ENCODE results near the gene ENAH.
A peak's percentile ranks its signal among the peaks of the same experiment; 100 is the strongest.
"Not testable (repeated sequence)": the region's sequence is repeated elsewhere in the genome, so short reads cannot be mapped to it uniquely, and the experiment has no call there.

Gene ENAH

GRCh38 chr1:225652729-225653462 lies at the start of gene ENAH:
TSS of gene ENAH (minus strand) at chr1:225653123. CDS start at chr1:225652690, 433 bp downstream.
- DNase-seq: peak; percentile 91

GRCh38 chr1:225700889-225701465 lies 48.1 kb upstream of the ENAH start:
- no peak for DNase-seq

DNA sequence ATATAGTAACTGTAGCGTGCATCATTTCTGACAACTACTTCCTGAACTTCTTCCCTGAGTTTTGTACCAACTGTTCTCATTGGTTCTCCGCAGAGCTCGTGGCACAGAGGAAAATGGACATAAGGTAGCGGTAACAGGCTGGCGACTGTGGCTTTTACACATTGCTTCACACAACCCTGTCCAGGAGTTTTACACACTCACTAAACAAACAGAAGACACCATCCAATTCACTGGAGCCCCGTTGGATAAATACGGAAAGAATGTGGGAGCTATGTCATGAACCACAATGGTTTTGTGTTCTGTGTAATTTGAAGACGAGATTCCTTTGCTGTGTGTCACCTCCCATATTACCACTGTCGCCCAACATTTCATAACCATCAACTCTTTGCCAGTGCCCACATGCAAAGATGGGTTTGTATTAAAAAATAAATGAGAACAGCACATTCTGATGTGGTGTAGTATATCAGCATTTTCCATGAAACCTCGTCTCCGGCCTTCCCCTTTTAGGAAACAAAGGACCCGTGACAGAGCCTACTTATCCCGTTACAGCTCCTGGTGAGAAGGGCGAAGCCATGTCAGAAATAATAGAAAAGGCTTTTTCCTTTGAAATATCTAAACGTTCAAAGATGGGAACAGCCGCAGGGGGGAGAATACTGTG lies 47.4 kb upstream of the ENAH start:
- no peak for DNase-seq

GRCh38 chr1:225699336-225699735 lies 46.4 kb upstream of the ENAH start:
- DNase-seq: no peak

DNA sequence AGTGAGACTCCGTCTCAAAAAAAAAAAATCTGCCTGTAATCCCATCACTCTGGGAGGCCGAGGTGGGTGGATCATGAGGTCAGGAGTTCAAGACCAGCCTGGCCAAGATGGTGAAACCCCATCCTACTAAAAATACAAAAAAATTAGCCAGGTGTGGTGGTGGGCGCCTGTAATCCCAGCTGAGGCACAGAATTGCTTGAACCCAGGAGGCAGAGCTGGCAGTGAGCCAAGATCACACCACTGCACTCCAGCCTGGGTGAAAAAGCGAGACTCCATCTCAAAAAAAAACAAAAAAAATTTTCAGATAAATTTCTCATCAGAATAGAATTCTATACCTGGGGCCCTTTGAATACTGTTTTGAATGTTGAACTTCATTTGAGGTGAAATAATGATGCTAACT lies 45.3 kb upstream of the ENAH start:
- not testable (repeated sequence) for DNase-seq

DNA sequence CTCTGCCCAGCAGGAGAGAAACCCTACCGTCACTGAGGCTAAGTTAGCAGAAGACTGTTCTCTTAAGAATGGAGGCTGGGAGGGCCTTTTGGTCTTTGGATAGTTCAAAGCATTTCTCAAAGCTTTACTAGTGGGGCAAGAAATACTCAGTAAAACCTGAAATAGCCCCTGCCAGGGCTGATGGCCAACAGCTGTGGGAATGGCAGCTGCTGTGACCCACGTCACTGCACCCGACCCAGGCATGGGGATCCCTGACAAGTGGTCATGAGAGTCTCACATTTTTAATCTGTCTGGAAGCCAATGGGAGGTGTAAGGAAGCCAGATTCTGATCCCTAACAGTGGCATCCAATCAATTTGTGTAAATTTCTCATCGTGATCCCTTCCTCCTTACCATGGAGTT lies 44.5 kb upstream of the ENAH start:
- no peak for DNase-seq

GRCh38 chr1:225695578-225696337 lies 42.8 kb upstream of the ENAH start:
- DNase-seq: no peak

DNA sequence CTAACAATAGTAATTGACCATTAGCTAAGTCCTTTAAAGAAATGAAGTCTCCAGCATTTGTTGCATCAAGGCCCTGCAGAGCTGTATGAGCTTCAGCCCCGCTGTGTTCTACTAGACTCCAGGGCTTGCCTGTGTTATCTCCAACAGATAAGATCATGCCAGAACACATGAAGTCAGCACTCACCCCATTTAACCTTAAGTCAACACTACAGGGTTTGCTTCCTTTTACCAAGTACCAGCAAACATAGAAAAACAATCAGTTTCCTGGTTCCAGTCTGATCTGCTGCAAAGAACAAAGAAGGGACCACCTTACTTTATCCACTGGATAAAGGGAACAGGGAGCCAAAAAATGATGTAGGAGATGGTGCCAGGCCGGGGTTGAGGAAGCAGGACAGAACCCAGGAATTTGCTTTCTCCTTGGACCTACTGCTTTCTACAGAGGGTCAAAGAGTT lies 41.3 kb upstream of the ENAH start:
- no peak for DNase-seq

DNA sequence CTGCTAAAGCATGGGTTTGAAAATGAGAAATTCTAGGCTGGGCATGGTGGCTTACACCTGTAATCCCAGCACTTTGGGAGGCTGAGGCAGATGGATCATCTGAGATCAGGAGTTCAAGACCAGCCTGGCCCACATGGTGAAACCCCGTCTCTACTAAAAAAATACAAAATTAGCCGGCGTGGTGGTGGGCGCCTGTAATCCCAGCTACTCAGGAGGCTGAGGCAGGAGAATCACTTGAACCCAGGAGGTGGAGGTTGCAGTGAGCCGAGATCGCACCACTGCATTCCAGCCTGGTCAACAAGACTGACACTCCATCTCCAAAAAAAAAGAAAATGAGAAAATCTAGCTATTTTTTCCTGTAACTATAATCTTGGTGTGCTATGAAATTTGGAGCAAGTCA lies 40.8 kb upstream of the ENAH start:
- not testable (repeated sequence) for DNase-seq

DNA sequence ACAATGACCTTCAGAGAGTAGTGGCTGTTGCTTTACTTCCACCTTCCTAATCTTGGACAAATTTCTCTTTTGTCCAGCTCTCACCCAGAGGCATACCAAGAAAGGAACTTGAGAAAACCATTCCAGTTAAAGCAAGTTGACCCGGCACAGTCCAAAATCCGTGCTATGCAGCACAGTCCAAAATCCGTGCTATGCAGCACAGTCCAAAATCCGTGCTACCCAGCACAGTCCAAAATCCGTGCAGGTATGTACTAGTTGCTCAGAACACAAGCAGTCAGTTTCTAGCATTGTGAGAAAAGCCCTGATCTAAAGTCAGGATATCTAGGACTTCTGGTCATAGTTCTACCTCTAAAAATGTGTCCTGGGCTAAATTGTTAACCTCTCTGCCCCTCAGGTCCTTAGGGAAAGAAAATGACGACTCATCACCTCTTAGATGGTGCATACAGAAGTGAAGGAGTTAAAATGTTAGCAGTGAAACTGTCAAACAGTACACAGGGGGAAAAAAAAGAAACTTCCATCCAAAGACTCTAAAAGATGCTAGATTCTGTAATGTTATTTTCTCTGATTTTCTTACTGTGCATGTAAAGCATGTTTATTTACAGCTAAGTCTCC lies 40.3 kb upstream of the ENAH start:
- DNase-seq: no peak

GRCh38 chr1:225692517-225692879 lies 39.6 kb upstream of the ENAH start:
- DNase-seq: no peak

- no peak for DNase-seq
Observed at GRCh38 chr1:225691861-225692516, 39.1 kb upstream of the ENAH start.

DNA sequence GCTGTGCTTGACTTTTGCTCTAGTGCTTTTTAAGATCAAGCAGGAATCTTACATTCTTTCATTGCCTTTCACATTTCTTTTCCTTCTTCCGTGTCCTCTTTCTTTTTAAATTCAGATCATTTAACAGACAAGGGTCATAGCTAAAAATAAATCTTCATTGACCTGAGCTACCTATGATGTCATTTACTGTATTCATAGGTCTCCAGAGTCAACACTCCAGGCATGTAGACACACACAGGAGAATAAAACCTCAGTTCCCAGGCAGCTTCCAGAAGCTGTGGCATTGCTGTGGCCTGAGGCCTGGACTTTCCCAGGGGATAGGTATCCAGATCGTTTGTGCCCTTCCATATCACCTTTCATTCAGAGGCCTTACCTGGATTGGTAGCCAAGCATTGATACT lies 38.5 kb upstream of the ENAH start:
- no peak for DNase-seq

DNA sequence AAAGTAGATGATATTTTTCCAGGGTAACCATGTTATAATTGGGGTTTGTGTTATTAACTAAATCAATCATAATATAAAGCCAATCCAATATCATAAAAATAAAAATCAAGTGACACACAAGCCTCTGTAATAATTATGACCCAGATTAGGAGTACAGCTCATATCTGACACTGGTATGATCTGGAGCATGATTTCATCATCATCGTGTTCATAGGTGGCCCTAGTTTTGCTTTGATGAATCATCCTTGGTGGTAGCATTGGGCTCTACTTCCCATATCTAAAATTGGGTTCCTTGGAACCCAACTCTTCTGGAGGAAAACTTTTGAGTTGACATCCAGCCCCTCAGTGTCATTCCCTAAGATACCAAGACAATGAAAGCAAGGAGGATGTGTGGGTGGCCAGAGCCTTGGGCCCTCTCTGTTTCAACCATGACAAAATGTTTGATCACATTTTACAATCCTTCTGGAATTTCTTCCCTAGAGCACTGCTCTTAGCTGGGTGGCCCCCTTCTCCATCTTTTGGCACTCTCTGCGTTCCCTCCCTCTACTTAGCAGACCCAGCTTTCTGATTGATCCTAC lies 37.0 kb upstream of the ENAH start:
- no peak for DNase-seq

GRCh38 chr1:225688345-225688744 lies 35.4 kb upstream of the ENAH start:
- DNase-seq: no peak

- no peak for DNase-seq
Observed at GRCh38 chr1:225685476-225686176, 32.7 kb upstream of the ENAH start.

DNA sequence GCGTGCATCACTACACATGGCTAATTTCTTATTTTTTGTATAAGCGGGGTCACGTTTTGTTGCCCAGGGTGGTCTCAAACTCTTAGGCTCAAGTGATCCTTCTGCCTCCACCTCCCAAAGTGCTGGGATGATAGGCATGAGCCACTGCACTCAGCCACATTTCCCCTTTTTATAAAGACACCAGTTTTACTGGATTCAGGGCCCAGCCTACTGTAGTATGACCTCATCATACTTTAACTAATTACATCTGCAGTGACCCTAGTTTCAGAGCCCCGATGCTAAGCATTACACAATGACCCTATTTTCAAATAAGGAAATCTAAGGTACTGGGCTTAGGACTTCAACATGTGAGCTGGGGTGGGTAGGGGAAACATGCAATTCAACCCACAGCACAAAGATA lies 31.8 kb upstream of the ENAH start:
- DNase-seq: no peak

GRCh38 chr1:225681231-225681630 lies 28.3 kb upstream of the ENAH start:
- no peak for DNase-seq

- DNase-seq: no peak
Observed at GRCh38 chr1:225678545-225678944, 25.6 kb upstream of the ENAH start.

DNA sequence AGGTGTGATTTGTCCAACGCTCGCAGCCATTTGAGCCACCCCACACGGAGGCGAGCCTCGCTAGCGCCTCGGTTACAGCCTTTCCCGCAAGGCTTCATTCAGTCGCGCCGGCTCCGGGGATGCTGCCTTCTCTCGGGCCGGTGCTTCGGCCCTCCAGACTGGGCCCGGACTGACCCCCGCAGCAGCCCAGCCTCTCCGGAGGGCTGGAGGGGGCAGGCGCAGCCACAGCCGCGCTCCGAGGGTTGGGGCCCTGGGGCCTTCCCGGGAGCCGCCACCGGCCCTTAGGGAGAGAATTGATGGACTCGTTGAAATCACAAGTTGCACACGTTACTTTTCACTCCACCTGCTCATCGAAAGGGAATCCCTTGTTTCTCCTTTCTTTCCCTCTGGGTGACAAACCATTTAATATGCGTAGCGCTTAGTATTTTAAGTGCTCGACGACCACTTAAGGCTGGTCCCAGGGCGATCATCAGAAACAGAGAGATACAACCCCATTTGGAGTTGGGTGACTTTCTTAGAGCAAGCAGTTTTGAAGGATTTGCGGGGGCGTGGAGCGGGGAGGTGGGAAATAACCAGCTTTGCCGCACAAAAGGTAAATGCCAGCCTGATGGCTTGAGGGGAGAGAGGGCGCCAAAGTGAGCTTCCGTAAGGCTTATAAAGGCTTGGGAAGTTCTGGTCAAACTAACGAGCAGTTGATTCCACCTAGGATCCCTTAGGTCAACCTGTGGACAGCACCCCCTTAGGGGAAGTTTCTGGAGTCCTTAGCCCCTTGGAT lies 24.6 kb upstream of the ENAH start:
- peak; percentile 44 for DNase-seq

GRCh38 chr1:225674381-225674780 lies 21.5 kb upstream of the ENAH start:
- no peak for DNase-seq
